Measurements from ENCODE around the gene CYP11A1.

Gene CYP11A1

DNA sequence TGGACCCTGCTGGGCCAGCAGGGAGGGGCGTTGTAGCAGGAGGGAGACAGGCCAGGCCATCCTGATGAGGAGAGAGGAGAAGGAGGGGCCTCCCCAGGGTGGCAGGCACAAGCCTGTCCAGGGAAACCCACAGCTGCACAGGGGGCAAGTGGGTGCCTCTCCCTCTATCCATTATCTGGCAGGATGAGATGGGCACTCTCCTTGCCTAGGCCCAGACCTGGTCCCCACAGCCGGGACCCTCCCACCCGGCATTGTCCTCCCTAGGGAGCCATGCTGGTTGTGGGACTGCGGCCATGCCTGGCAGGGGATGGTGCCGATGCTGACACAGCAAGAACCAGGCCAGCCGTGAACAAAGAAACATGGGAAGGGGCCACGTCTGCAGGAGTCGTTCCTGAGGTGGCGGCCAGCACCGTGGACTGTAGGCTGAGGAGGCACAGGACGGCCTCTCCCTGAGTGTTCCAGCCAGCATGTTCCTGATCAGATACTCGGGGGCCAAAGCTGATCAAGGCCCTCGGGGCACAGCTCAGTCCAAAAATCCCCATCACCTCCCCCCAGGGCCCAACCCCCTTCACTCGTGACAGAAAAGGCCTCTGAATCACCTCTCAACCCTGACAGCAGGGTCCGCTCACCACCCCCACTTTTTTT, 19.2 kb upstream of the CYP11A1 start:
- no peak overlapping the region for H3K4me2 ChIP-seq (ENCODE audit: low read depth, low read length, poor library complexity, severe bottlenecking)
- no peak for TF ChIP-seq EZH2phosphoT487 (IDR thresholded peaks at IDR 0.05; ENCODE audit: borderline replicate concordance)
- TF ChIP-seq, protein P1, sequence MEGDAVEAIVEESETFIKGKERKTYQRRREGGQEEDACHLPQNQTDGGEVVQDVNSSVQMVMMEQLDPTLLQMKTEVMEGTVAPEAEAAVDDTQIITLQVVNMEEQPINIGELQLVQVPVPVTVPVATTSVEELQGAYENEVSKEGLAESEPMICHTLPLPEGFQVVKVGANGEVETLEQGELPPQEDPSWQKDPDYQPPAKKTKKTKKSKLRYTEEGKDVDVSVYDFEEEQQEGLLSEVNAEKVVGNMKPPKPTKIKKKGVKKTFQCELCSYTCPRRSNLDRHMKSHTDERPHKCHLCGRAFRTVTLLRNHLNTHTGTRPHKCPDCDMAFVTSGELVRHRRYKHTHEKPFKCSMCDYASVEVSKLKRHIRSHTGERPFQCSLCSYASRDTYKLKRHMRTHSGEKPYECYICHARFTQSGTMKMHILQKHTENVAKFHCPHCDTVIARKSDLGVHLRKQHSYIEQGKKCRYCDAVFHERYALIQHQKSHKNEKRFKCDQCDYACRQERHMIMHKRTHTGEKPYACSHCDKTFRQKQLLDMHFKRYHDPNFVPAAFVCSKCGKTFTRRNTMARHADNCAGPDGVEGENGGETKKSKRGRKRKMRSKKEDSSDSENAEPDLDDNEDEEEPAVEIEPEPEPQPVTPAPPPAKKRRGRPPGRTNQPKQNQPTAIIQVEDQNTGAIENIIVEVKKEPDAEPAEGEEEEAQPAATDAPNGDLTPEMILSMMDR (conservative IDR thresholded peaks at IDR 0.05; ENCODE audit: low read length) = no peak
- H3K9me2 ChIP-seq (replicated peaks; ENCODE audit: low read depth, low read length) = no peaks in the 10 kb centered on the region
- H3K27me3 ChIP-seq (ENCODE audit: insufficient read depth, low read length, poor library complexity, severe bottlenecking) = no peaks in the 10 kb centered on the region
- H3K79me2 ChIP-seq (ENCODE audit: insufficient read depth, low read length) = no peaks in the 10 kb centered on the region
- H3K9ac ChIP-seq (ENCODE audit: low read depth, low read length, poor library complexity, severe bottlenecking) = peak overlapping the region; percentile 29
- H3K4me3 ChIP-seq (ENCODE audit: low read length, poor library complexity, severe bottlenecking) = no peak overlapping the region
- H3K36me3 ChIP-seq (ENCODE audit: insufficient read depth, low read length) = no peaks in the 10 kb centered on the region
- H3F3A ChIP-seq (ENCODE audit: low read depth) = no peaks in the 10 kb centered on the region; the same call in 1 of the 2 replicates
- H3K4me1 ChIP-seq (ENCODE audit: insufficient read depth, low read length, poor library complexity, severe bottlenecking) = peaks cover 77% of the 10 kb centered on the region
- H3K9me3 ChIP-seq (ENCODE audit: insufficient read depth, low read depth, low read length) = no peaks in the 10 kb centered on the region
- no peaks in the 10 kb centered on the region for H4K20me1 ChIP-seq (ENCODE audit: insufficient read depth, low read length, poor library complexity, severe bottlenecking)
- no peak overlapping the region for H2AFZ ChIP-seq (ENCODE audit: low read length)

DNA sequence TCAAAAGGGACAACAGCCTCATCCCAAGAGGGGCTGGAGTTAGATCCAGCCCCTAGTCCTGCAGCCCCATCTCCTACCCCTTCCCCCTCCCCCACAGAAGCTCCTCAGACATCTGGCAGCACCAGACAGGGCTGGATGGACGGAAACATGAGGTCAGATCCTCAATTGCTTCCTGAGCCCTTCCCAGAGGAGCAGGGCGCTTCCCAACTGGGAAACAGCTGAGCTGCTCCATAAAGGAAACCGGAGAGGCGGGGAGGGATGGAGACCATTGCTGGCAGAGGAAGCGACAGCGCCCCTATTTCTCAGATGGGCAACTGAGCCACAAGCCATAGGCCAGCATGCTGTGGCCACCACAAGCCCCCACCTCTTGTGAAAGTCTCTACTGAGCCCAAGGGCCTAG, 18.3 kb upstream of the CYP11A1 start:
- Histone ChIP-seq H3K9ac (ENCODE audit: low read depth, low read length, poor library complexity, severe bottlenecking) (peak overlapping the region; percentile 29), H3K9me2 (replicated peaks; ENCODE audit: low read depth, low read length) (no peaks in the 10 kb centered on the region), H3K9me3 (ENCODE audit: insufficient read depth, low read depth, low read length) (no peaks in the 10 kb centered on the region), H3K27me3 (ENCODE audit: insufficient read depth, low read length, poor library complexity, severe bottlenecking) (no peaks in the 10 kb centered on the region), H4K20me1 (ENCODE audit: insufficient read depth, low read length, poor library complexity, severe bottlenecking) (no peaks in the 10 kb centered on the region), H3K4me2 (ENCODE audit: low read depth, low read length, poor library complexity, severe bottlenecking) (peak overlapping the region; percentile 0), H3K79me2 (ENCODE audit: insufficient read depth, low read length) (no peaks in the 10 kb centered on the region), H3F3A (ENCODE audit: low read depth) (no peaks in the 10 kb centered on the region; the same call in 1 of the 2 replicates), H3K4me3 (ENCODE audit: low read length, poor library complexity, severe bottlenecking) (no peak overlapping the region), H3K4me1 (ENCODE audit: insufficient read depth, low read length, poor library complexity, severe bottlenecking) (peaks cover 68% of the 10 kb centered on the region), H3K36me3 (ENCODE audit: insufficient read depth, low read length) (no peaks in the 10 kb centered on the region), H2AFZ (ENCODE audit: low read length) (no peak overlapping the region)
- TF ChIP-seq EZH2phosphoT487 (IDR thresholded peaks at IDR 0.05; ENCODE audit: borderline replicate concordance) = no peak
- TF ChIP-seq, protein P1 (conservative IDR thresholded peaks at IDR 0.05; ENCODE audit: low read length) = no peak

DNA sequence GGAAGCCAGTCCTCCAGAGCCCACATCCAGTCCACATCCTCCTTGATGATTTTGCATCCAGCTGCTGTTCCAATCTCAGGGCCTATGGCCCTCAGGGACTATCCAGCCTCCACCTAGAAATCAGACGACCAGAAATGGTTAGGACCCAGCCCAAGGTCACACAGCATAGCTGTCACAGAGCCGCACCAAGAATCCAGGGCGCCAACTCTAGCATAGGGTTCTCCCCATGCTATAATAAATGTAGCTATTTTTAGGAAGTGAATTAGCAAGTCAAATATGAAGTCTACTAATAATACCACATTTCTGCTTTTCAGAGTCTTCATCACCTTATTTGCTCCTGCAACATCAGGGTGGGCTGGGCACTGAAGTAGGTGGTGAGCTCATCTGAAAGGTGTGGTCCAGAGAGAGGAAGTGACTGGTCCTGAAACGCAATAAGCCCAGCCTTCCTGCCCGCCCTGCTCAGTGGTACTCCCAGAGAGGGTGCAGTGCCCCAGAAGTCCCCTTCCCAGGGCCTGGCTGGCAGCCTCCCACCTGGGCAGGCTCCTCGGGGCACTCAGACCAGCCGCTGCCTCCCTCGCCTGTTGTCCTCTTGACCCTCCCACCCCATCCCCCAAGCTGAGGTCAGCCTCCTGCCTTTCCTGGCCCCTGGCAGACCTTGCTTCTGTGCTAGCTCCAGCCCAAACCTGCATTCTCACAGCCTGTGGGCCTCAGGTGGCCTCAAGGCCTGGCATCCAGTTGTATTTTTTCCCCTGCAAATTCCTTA, 17.6 kb upstream of the CYP11A1 start:
- Histone ChIP-seq H3K9ac (ENCODE audit: low read depth, low read length, poor library complexity, severe bottlenecking) (peak overlapping the region; percentile 29), H3K4me2 (ENCODE audit: low read depth, low read length, poor library complexity, severe bottlenecking) (peak overlapping the region; percentile 0), H3K79me2 (ENCODE audit: insufficient read depth, low read length) (no peaks in the 10 kb centered on the region), H3K4me1 (ENCODE audit: insufficient read depth, low read length, poor library complexity, severe bottlenecking) (peaks cover 62% of the 10 kb centered on the region), H2AFZ (ENCODE audit: low read length) (no peak overlapping the region), H3K9me3 (ENCODE audit: insufficient read depth, low read depth, low read length) (no peaks in the 10 kb centered on the region), H4K20me1 (ENCODE audit: insufficient read depth, low read length, poor library complexity, severe bottlenecking) (no peaks in the 10 kb centered on the region), H3F3A (ENCODE audit: low read depth) (no peaks in the 10 kb centered on the region; the same call in 1 of the 2 replicates), H3K9me2 (replicated peaks; ENCODE audit: low read depth, low read length) (no peaks in the 10 kb centered on the region), H3K36me3 (ENCODE audit: insufficient read depth, low read length) (no peaks in the 10 kb centered on the region), H3K27me3 (ENCODE audit: insufficient read depth, low read length, poor library complexity, severe bottlenecking) (no peaks in the 10 kb centered on the region), H3K4me3 (ENCODE audit: low read length, poor library complexity, severe bottlenecking) (no peak overlapping the region)
- TF ChIP-seq EZH2phosphoT487 (IDR thresholded peaks at IDR 0.05; ENCODE audit: borderline replicate concordance) = no peak
- TF ChIP-seq, protein P1 (conservative IDR thresholded peaks at IDR 0.05; ENCODE audit: low read length) = no peak
